H1 (cell line): ENCODE results near the gene TTLL1. TPM values are rescaled to one million over a fixed set of nuclear protein-coding genes. Genes with fewer than 3 reads are reported as not detected.

Experiments used
- CHD7 ChIP-seq: fragments of 300-600 bp; sonication (generic); IDR thresholded peaks from 2 replicates; pipeline ENCODE4 v1.7.1; 2012; ENCODE audit warnings: low read length, moderate library complexity, mild to moderate bottlenecking, inconsistent platforms; ENCODE audit not compliant: insufficient replicate concordance
- polyA plus RNA-seq, 7 experiments: library from polyadenylated mRNA; depleted of rRNA in 3 of 7; stranded (reverse) in 5 of 7; unstranded in 2 of 7; fragments of >200 nt in 5 of 7; fragments of 200-250 nt in 2 of 7; gene quantifications; 1 replicate in 5 of 7; 2 replicates in 1 of 7; 4 replicates in 1 of 7; pipeline versions ENCODE4 v1.2.1 to v1.2.3, GENCODE V29; 2011 to 2013; ENCODE audit warnings: missing spikeins in 2 of 7, mixed read lengths in 2 of 7
- total RNA-seq: library from RNA; stranded (reverse); fragmentation: NEBNext Ultra II Directional; extraction: Animal tissue kit (Norgen Biotek cat#: 25700); gene quantifications from 2 replicates; pipeline ENCODE4 v1.2.1, GENCODE V29; 2021

TTLL1 gene
- total and polyA plus RNA-seq, 2 of the 8 experiments (the other 6 are each of a cell fraction or from before 2014, with no cell fraction given), result 5.0 to 13.8 TPM

DNA sequence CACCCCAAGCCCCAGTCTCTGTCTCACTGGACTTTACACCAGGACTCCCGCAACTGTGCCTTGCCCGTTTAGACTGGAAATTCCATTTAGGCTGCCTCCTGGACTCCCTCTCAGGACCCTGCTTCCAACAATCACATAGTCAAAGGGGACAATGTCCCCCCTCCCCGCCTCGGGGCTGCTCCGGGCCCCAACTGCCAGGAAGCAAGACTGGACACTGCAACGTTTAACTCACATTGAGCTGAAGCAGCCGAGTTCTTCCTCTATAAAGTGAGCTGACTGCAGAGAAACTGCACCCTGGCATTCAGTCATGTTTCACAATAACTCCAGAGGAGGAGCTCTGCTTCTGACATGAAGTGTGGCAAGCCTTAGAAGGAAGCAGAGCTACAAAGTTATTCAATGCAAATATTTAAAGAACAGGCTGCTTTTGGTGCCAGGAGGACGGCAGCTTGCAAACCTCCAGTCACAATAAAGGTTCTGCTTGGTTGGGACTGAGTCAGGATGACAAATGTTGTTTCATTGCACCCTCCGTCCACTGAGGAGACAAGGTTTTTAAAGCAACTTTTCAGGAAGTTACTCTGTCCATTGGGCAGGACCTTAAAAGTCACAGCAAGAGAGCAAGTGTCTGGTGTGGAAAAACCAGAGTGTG lies 94.2 kb downstream of the TTLL1 start (continued):
- TF ChIP-seq CHD7, result no peak
